DMS 273 (cell line): ENCODE data around the gene GLUD1.
"Not testable (repeated sequence)": the region's sequence is repeated elsewhere in the genome, so short reads cannot be mapped to it uniquely, and the experiment has no call there.

ENCODE experiments used
- DNase-seq: peaks from one replicate; lab custom pipeline; 2025; ENCODE audit not compliant: unreplicated experiment; lab: John Stamatoyannopoulos, UW

GLUD1 gene

GRCh38 chr10:87053111-87053510, 41.5 kb downstream of the GLUD1 start:
- peak; percentile 65 for DNase-seq

- no peak for DNase-seq
Measured at GRCh38 chr10:87045434-87045938, 49.2 kb downstream of the GLUD1 start.

GRCh38 chr10:87043579-87043978, 51.1 kb downstream of the GLUD1 start:
- not testable (repeated sequence) for DNase-seq

- no peak for DNase-seq
Measured at GRCh38 chr10:87038786-87039185, 55.9 kb downstream of the GLUD1 start.

GRCh38 chr10:87038286-87038717, 56.3 kb downstream of the GLUD1 start:
- no peak for DNase-seq

- no peak for DNase-seq
Measured at GRCh38 chr10:87036623-87037022, 58.0 kb downstream of the GLUD1 start.

- DNase-seq = no peak
Measured at GRCh38 chr10:87030912-87031635, 63.6 kb downstream of the GLUD1 start.

GRCh38 chr10:87030419-87030818, 64.2 kb downstream of the GLUD1 start:
- DNase-seq = not testable (repeated sequence)

- DNase-seq = not testable (repeated sequence)
Measured at GRCh38 chr10:87026747-87027508, 67.7 kb downstream of the GLUD1 start.

- not testable (repeated sequence) for DNase-seq
Measured at GRCh38 chr10:87025285-87025958, 69.2 kb downstream of the GLUD1 start.

- DNase-seq = not testable (repeated sequence)
Measured at GRCh38 chr10:87020056-87020455, 74.6 kb downstream of the GLUD1 start, which contains the start of gene FAM25A. Gene FAM25A (plus strand): TSS chr10:87020294. CDS start chr10:87020325, 31 bp downstream.

GRCh38 chr10:87019504-87019903, 75.1 kb downstream of the GLUD1 start:
- DNase-seq = not testable (repeated sequence)

- DNase-seq = not testable (repeated sequence)
Measured at GRCh38 chr10:87019066-87019465, 75.6 kb downstream of the GLUD1 start.

- not testable (repeated sequence) for DNase-seq
Measured at GRCh38 chr10:87018127-87018526, 76.5 kb downstream of the GLUD1 start.

- DNase-seq = not testable (repeated sequence)
Measured at GRCh38 chr10:87014986-87015716, 79.5 kb downstream of the GLUD1 start.

GRCh38 chr10:87013528-87013927, 81.1 kb downstream of the GLUD1 start:
- DNase-seq = not testable (repeated sequence)

- not testable (repeated sequence) for DNase-seq
Measured at GRCh38 chr10:87009134-87009696, 85.4 kb downstream of the GLUD1 start.

- DNase-seq = not testable (repeated sequence)
Measured at GRCh38 chr10:87008303-87008702, 86.3 kb downstream of the GLUD1 start.

GRCh38 chr10:87007674-87008073, 87.0 kb downstream of the GLUD1 start:
- DNase-seq = not testable (repeated sequence)

GRCh38 chr10:87007124-87007523, 87.5 kb downstream of the GLUD1 start:
- DNase-seq = not testable (repeated sequence)
